ENCODE results near the gene ABCB9. TPM values are rescaled to one million over a fixed set of nuclear protein-coding genes. Genes with fewer than 3 reads are reported as not detected.

Gene ABCB9
- 15.1 and 16.4 TPM in 2 replicates for total RNA-seq

GRCh38 chr12:122965851-122966742, at the start of gene ABCB9:
Gene ABCB9 (minus strand): TSS chr12:122966463. CDS start chr12:122960235, 6,228 bp downstream.

GRCh38 chr12:122980183-122981035, 14.1 kb upstream of the ABCB9 start, which contains the start of gene ARL6IP4:
Gene ARL6IP4 (plus strand): TSS chr12:122980681. CDS start chr12:122981140, 459 bp downstream.

GRCh38 chr12:122974892-122975789, 8.9 kb upstream of the ABCB9 start, which contains the start of gene OGFOD2:
Gene OGFOD2 (plus strand): TSS chr12:122975244. CDS start chr12:122975252, 8 bp downstream.

GRCh38 chr12:122895704-122896636, 70.3 kb downstream of the ABCB9 start, which contains the start of gene VPS37B:
Gene VPS37B (minus strand): TSS chr12:122896124. CDS start chr12:122896062, 62 bp downstream.

Other genes starting within 250 kb of the ABCB9 start
- gene HCAR3, start 249.7 kb downstream of the ABCB9 start, total RNA-seq: not detected in 2 replicates
- gene HCAR1, start 235.6 kb downstream of the ABCB9 start, total RNA-seq: 0.17 and 0.85 TPM in 2 replicates
- gene DENR, start 213.6 kb downstream of the ABCB9 start, total RNA-seq: 26.3 and 28.7 TPM in 2 replicates
- gene CCDC62, start 191.9 kb downstream of the ABCB9 start, total RNA-seq: 0.40 and 0.65 TPM in 2 replicates
- 8.7 and 17.1 TPM in 2 replicates for gene HIP1R, start 131.0 kb downstream of the ABCB9 start, total RNA-seq
- 11.0 and 17.6 TPM in 2 replicates for gene VPS37B, start 70.3 kb downstream of the ABCB9 start, total RNA-seq
- 8.7 and 12.4 TPM in 2 replicates for gene OGFOD2, start 8.8 kb upstream of the ABCB9 start, total RNA-seq
- gene ARL6IP4, start 14.2 kb upstream of the ABCB9 start, total RNA-seq: 97.6 and 98.4 TPM in 2 replicates
- 5.0 and 6.5 TPM in 2 replicates for gene PITPNM2, start 184.6 kb upstream of the ABCB9 start, total RNA-seq